K562 treated with DMSO at 1 percent for 12 hours (cell line): ENCODE results near the gene YBX2. TPM values are rescaled to one million over a fixed set of nuclear protein-coding genes. Genes with fewer than 3 reads are reported as not detected.

ENCODE experiments used
- total RNA-seq: library from RNA; unstranded; fragments of 300-600 nt; gene quantifications from 2 replicates; pipeline ENCODE4 v1.2.3, GENCODE V29; 2022; ENCODE audit not compliant: insufficient read depth

YBX2 gene
- total RNA-seq, 1 experiment from 2014 or later, result not detected

Other genes starting within 250 kb of the YBX2 start
- not detected in 2 replicates for gene CLEC10A, start 214.4 kb downstream of the YBX2 start, total RNA-seq
- not detected in 2 replicates for gene ASGR2, start 179.8 kb downstream of the YBX2 start, total RNA-seq
- not detected in 2 replicates for gene ASGR1, start 115.3 kb downstream of the YBX2 start, total RNA-seq
- gene DLG4, start 74.8 kb downstream of the YBX2 start, total RNA-seq, result 2.6 and 2.8 TPM in 2 replicates
- gene ACADVL, start 74.7 kb downstream of the YBX2 start, total RNA-seq, result 256 and 286 TPM in 2 replicates
- 32.1 and 61.1 TPM in 2 replicates for gene DVL2, start 60.1 kb downstream of the YBX2 start, total RNA-seq
- 23.0 and 29.8 TPM in 2 replicates for gene PHF23, start 55.2 kb downstream of the YBX2 start, total RNA-seq
- 233 and 263 TPM in 2 replicates for gene GABARAP, start 52.2 kb downstream of the YBX2 start, total RNA-seq
- 60.4 and 70.5 TPM in 2 replicates for gene CTDNEP1, start 42.9 kb downstream of the YBX2 start, total RNA-seq
- 55.2 and 59.1 TPM in 2 replicates for gene ELP5, start 42.4 kb downstream of the YBX2 start, total RNA-seq
- gene CLDN7, start 32.2 kb downstream of the YBX2 start, total RNA-seq, result 15.9 and 34.5 TPM in 2 replicates
- not detected in 2 replicates for gene SLC2A4, start 12.9 kb downstream of the YBX2 start, total RNA-seq
- gene EIF5A, start 13.0 kb upstream of the YBX2 start, total RNA-seq, result 279 and 294 TPM in 2 replicates
- gene GPS2, start 20.7 kb upstream of the YBX2 start, total RNA-seq, result 43.1 and 74.6 TPM in 2 replicates
- 7.2 and 16.1 TPM in 2 replicates for gene NEURL4, start 34.7 kb upstream of the YBX2 start, total RNA-seq
- gene ACAP1, start 41.9 kb upstream of the YBX2 start, total RNA-seq, result 2.4 and 3.7 TPM in 2 replicates
- 4.2 and 6.3 TPM in 2 replicates for gene KCTD11, start 57.5 kb upstream of the YBX2 start, total RNA-seq
- gene TMEM95, start 60.5 kb upstream of the YBX2 start, total RNA-seq, result not detected in 2 replicates
- 4.7 and 6.0 TPM in 2 replicates for gene TNK1, start 86.5 kb upstream of the YBX2 start, total RNA-seq
- gene PLSCR3, start 99.9 kb upstream of the YBX2 start, total RNA-seq, result 7.2 and 9.4 TPM in 2 replicates
- 43.4 and 76.9 TPM in 2 replicates for gene TMEM256, start 109.5 kb upstream of the YBX2 start, total RNA-seq
- 4.4 and 13.0 TPM in 2 replicates for gene NLGN2, start 113.2 kb upstream of the YBX2 start, total RNA-seq
- gene SPEM1, start 125.7 kb upstream of the YBX2 start, total RNA-seq, result not detected in 2 replicates
- not detected in 2 replicates for gene SPEM2, start 131.0 kb upstream of the YBX2 start, total RNA-seq
- not detected in 2 replicates for gene SPEM3, start 134.2 kb upstream of the YBX2 start, total RNA-seq
- gene TMEM102, start 140.8 kb upstream of the YBX2 start, total RNA-seq, result 12.3 and 12.6 TPM in 2 replicates
- gene FGF11, start 144.9 kb upstream of the YBX2 start, total RNA-seq, result 3.8 and 6.1 TPM in 2 replicates
- gene CHRNB1, start 150.4 kb upstream of the YBX2 start, total RNA-seq, result 10.1 and 10.9 TPM in 2 replicates
- gene ZBTB4, start 185.0 kb upstream of the YBX2 start, total RNA-seq, result 1.2 and 5.1 TPM in 2 replicates
- not detected in 2 replicates for gene SLC35G6, start 186.8 kb upstream of the YBX2 start, total RNA-seq
- gene POLR2A, start 189.7 kb upstream of the YBX2 start, total RNA-seq, result 19.1 and 87.4 TPM in 2 replicates